Lower leg skin (tissue), 3 donors: Measurements from ENCODE around the gene SLC7A6OS.

Source experiments
- POLR2A ChIP-seq, 2 donors: fragments of 450-650 bp; IDR thresholded peaks; one replicate each; pipeline ENCODE4 v1.6.1; 2016 to 2017; ENCODE audit warnings: antibody characterized with exemption in 2 of 2, mild to moderate bottlenecking in 1 of 2, moderate library complexity in 1 of 2
- TF ChIP-seq, protein P1 (sequence below), 3 donors: fragments of 450-650 bp; IDR thresholded peaks; one replicate each; pipeline ENCODE4 v1.5.1; 2016; ENCODE audit warnings: antibody characterized with exemption in 3 of 3, mild to moderate bottlenecking in 3 of 3, moderate library complexity in 2 of 3

DNA sequence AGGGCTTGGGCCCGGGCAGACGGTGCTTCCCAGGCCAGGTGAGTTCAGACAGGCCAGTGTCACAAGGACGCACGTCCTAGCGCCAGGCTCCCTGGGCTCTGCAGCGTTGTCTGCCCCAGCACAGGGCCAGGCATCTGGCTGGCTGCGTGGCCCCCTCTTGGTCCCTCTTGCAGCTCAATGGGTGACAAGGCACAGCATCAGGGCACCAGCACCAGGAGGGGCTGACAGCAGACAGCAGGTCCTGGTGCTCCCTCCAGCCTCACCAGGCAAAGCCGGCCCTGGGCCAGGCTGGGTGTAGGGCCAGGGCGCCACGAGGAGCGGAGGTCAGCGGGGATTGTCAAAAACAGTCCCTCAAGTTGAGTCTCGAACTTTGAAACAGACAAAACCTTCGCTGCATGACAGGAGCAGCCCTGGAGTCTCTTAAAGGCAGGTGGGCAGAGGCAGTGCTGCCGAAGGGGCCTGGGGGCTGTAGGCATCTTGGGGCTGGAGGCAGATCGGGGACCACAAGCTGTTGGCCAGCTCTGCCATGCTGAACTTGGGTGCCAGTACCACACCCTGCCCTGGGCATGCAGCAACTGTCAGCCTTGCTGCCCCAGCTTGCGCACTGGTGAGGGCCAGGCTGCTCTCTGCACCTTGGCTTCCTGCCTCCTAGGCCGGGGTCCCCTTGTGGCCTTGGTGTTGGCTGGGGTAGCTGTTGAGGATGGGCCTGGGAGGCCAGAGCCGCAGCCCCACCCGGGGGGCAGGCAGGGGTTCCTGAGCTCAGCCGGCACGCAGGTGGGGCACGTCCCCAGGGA lies 48.8 kb upstream of the SLC7A6OS start:
- TF ChIP-seq, protein P1, sequence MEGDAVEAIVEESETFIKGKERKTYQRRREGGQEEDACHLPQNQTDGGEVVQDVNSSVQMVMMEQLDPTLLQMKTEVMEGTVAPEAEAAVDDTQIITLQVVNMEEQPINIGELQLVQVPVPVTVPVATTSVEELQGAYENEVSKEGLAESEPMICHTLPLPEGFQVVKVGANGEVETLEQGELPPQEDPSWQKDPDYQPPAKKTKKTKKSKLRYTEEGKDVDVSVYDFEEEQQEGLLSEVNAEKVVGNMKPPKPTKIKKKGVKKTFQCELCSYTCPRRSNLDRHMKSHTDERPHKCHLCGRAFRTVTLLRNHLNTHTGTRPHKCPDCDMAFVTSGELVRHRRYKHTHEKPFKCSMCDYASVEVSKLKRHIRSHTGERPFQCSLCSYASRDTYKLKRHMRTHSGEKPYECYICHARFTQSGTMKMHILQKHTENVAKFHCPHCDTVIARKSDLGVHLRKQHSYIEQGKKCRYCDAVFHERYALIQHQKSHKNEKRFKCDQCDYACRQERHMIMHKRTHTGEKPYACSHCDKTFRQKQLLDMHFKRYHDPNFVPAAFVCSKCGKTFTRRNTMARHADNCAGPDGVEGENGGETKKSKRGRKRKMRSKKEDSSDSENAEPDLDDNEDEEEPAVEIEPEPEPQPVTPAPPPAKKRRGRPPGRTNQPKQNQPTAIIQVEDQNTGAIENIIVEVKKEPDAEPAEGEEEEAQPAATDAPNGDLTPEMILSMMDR (IDR thresholded peaks at IDR 0.05): no peak
- TF ChIP-seq POLR2A (IDR thresholded peaks at IDR 0.05): no peak
